NT2/D1 (cell line): Measurements from ENCODE around the gene PLB1.

Source experiments
- DNase-seq: peaks from one replicate; pipeline ENCODE4 v3.0.0-alpha.2; 2011; ENCODE audit warnings: low read depth, low spot score
- H3K27me3 ChIP-seq: 2 replicates; pipeline ENCODE4 v1.6.0; 2011; ENCODE audit warnings: mild to moderate bottlenecking; ENCODE audit not compliant: insufficient read length, insufficient read depth
- H3K36me3 ChIP-seq: 2 replicates; pipeline ENCODE4 v1.6.1; 2011; ENCODE audit warnings: mild to moderate bottlenecking, low read length, mixed read lengths; ENCODE audit not compliant: insufficient read depth, insufficient read length
- H3K4me1 ChIP-seq: 2 replicates; pipeline ENCODE4 v1.5.1; 2011; ENCODE audit not compliant: insufficient read depth, insufficient read length
- H3K4me3 ChIP-seq: 2 replicates; pipeline ENCODE4 v1.5.1; 2011; ENCODE audit warnings: low read depth; ENCODE audit not compliant: insufficient read length
- H3K9ac ChIP-seq: 2 replicates; pipeline ENCODE4 v1.6.0; 2011; ENCODE audit warnings: low read depth; ENCODE audit not compliant: insufficient read length
- H3K9me3 ChIP-seq: 2 replicates; pipeline ENCODE4 v1.5.1; 2011; ENCODE audit warnings: mild to moderate bottlenecking, low read length; ENCODE audit not compliant: insufficient read depth
- SUZ12 ChIP-seq: IDR thresholded peaks from 2 replicates; pipeline ENCODE4 v1.6.1; 2011; ENCODE audit not compliant: insufficient read length, insufficient read depth; ENCODE audit errors: extremely low read depth
- YY1 ChIP-seq: IDR thresholded peaks from 2 replicates; pipeline ENCODE4 v1.6.1; 2011; ENCODE audit not compliant: insufficient read length, insufficient read depth
- ZNF274 ChIP-seq: IDR thresholded peaks from 2 replicates; pipeline ENCODE4 v1.6.1; 2011; ENCODE audit warnings: mild to moderate bottlenecking, low read depth, low read length

The PLB1 gene

GRCh38 chr2:28594332-28595108 is 98.7 kb downstream of the PLB1 start:
- peaks cover 4% of the 10 kb centered on the region; the same call in 1 of the 2 replicates for H3K9me3 ChIP-seq
- peak; percentile 87 for DNase-seq
- no peaks in the 10 kb centered on the region for H3K27me3 ChIP-seq
- no peaks in the 10 kb centered on the region for H3K4me1 ChIP-seq
- H3K4me3 ChIP-seq = no peak overlapping the region
- no peaks in the 10 kb centered on the region for H3K36me3 ChIP-seq
- no peak for TF ChIP-seq YY1
- no peak for TF ChIP-seq ZNF274
- no peak for TF ChIP-seq SUZ12
- H3K9ac ChIP-seq = no peak overlapping the region

GRCh38 chr2:28595323-28595722 is 99.5 kb downstream of the PLB1 start:
- H3K27me3 ChIP-seq = no peaks in the 10 kb centered on the region
- H3K4me1 ChIP-seq = no peaks in the 10 kb centered on the region
- TF ChIP-seq SUZ12 = no peak
- no peak for TF ChIP-seq ZNF274
- no peak for TF ChIP-seq YY1
- H3K9me3 ChIP-seq = peaks cover 4% of the 10 kb centered on the region; the same call in 1 of the 2 replicates
- H3K9ac ChIP-seq = no peak overlapping the region
- no peak overlapping the region for H3K4me3 ChIP-seq
- no peak for DNase-seq
- no peaks in the 10 kb centered on the region for H3K36me3 ChIP-seq

- no peak for DNase-seq
- no peaks in the 10 kb centered on the region for H3K27me3 ChIP-seq
- peaks cover 4% of the 10 kb centered on the region; the same call in 1 of the 2 replicates for H3K9me3 ChIP-seq
- no peak overlapping the region for H3K4me3 ChIP-seq
- no peaks in the 10 kb centered on the region for H3K4me1 ChIP-seq
- no peaks in the 10 kb centered on the region for H3K36me3 ChIP-seq
- H3K9ac ChIP-seq = no peak overlapping the region
- TF ChIP-seq ZNF274 = no peak
- TF ChIP-seq YY1 = no peak
- no peak for TF ChIP-seq SUZ12
Observed at GRCh38 chr2:28598484-28598883, 102.6 kb downstream of the PLB1 start.

- no peak for DNase-seq
Observed at GRCh38 chr2:28600181-28600580, 104.3 kb downstream of the PLB1 start.

GRCh38 chr2:28601616-28602015 is 105.8 kb downstream of the PLB1 start:
- no peak for DNase-seq
- Histone ChIP-seq H3K4me3 (no peak overlapping the region), H3K27me3 (no peaks in the 10 kb centered on the region), H3K36me3 (no peaks in the 10 kb centered on the region), H3K9me3 (peaks cover 4% of the 10 kb centered on the region; the same call in 1 of the 2 replicates), H3K9ac (no peak overlapping the region), H3K4me1 (peaks cover under 1% of the 10 kb centered on the region)
- TF ChIP-seq YY1 (no peak), ZNF274 (no peak), SUZ12 (no peak)

More at GRCh38 chr2:28600181-28600580, 104.3 kb downstream of the PLB1 start:
- TF ChIP-seq SUZ12 (no peak), ZNF274 (no peak), YY1 (no peak)
- Histone ChIP-seq H3K9me3 (peaks cover 4% of the 10 kb centered on the region; the same call in 1 of the 2 replicates), H3K36me3 (no peaks in the 10 kb centered on the region), H3K4me1 (no peaks in the 10 kb centered on the region), H3K9ac (no peak overlapping the region), H3K27me3 (no peaks in the 10 kb centered on the region), H3K4me3 (no peak overlapping the region)

GRCh38 chr2:28602136-28602660 is 106.3 kb downstream of the PLB1 start:
- Histone ChIP-seq H3K9ac (no peak overlapping the region), H3K4me3 (no peak overlapping the region), H3K4me1 (peaks cover 5% of the 10 kb centered on the region), H3K36me3 (no peaks in the 10 kb centered on the region), H3K27me3 (no peaks in the 10 kb centered on the region), H3K9me3 (peaks cover 4% of the 10 kb centered on the region; the same call in 1 of the 2 replicates)
- TF ChIP-seq ZNF274 = no peak
- no peak for TF ChIP-seq YY1
- TF ChIP-seq SUZ12 = no peak
- DNase-seq = no peak

- no peak for DNase-seq
Observed at GRCh38 chr2:28602751-28603639, 107.1 kb downstream of the PLB1 start.

More at GRCh38 chr2:28602751-28603639, 107.1 kb downstream of the PLB1 start:
- TF ChIP-seq SUZ12 (no peak), YY1 (no peak), ZNF274 (no peak)
- H3K9ac ChIP-seq = no peak overlapping the region
- H3K9me3 ChIP-seq = no peaks in the 10 kb centered on the region
- no peaks in the 10 kb centered on the region for H3K36me3 ChIP-seq
- no peak overlapping the region for H3K4me3 ChIP-seq
- no peaks in the 10 kb centered on the region for H3K27me3 ChIP-seq
- H3K4me1 ChIP-seq = peaks cover 8% of the 10 kb centered on the region
